ENCODE results near the gene RHAG.

The RHAG gene

DNA sequence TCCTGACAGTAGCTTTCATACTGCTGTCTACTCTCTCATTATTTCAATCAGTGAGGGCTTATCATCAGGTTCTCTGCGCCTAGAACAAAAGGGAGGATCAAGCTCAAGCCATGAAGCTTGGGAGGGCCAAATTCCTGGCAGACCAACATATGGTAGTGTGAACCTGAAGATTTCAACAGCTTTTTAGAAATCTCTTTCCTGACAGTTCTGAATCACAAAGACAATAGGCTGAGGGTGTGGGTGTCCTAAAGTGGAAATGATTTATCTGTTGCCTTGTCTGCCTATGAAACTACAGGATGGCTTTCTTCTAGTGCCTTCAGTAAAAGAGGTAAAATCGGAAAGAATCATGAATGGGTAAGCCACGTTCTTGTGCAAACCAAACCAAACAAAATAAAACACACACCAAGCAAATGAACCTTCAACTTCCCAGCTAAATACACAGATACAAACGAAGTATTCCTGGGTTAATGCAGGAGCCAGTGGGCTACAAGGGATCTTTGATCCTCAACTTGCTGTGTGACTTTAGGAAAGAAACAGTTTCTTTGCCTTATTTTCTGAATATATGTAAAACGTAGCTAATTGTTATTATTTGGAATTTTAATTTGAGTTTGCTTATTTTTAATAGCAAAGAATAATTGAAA is 2.7 kb upstream of the RHAG start:
- no peak for TF ChIP-seq CTCF (conservative IDR thresholded peaks at IDR 0.05; ENCODE audit: low read length)
- H3K4me3 ChIP-seq (ENCODE audit: low read length) = no peak overlapping the region
- DNase-seq (ENCODE audit: low read depth) = no peak

DNA sequence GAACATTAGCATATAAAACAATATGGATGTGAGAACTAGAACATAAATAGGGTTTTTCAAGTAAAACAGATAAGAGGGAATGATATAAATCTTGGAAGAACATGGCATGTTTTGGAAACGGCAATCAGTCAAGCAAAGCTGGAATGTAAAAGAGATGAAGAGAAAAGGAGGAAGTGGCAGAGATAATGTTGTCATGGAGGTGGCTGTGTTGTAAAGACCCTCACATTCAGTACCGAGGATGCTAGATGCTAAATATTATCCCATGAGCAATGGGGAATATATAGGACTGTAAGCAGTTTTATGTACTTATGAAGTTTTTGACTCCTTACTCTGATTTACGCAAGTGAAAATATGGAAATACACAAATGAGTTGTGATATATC is 702 bp upstream of the RHAG start:
- no peak for TF ChIP-seq CTCF (conservative IDR thresholded peaks at IDR 0.05; ENCODE audit: low read length)
- H3K4me3 ChIP-seq (ENCODE audit: low read length) = no peak overlapping the region
- no peak for DNase-seq (ENCODE audit: low read depth)

- no peak for TF ChIP-seq CTCF (conservative IDR thresholded peaks at IDR 0.05; ENCODE audit: low read length)
- no peak for DNase-seq (ENCODE audit: low read depth)
- H3K4me3 ChIP-seq (ENCODE audit: low read length) = no peak overlapping the region
Measured at GRCh38 chr6:49635978-49636712, 494 bp downstream of the RHAG start.

DNA sequence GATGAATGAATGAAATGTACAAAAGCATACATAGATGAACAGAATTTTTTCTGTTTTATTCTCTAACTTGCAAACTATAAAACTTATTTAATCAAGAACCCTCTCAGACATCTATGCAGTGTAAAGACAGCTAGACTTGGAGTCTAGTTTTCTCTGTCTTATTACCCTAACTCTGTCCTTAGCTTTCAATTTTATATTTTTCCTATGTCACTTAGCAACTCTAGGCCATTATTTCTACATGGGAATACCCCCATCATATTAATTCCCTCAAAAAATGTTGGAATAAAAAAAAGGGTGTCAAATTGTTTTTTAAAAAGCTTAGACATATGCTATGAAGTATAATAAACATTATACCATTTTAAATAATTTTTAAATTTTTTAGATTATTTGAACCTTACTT is 1.2 kb downstream of the RHAG start:
- no peak for DNase-seq (ENCODE audit: low read depth)
- no peak for TF ChIP-seq CTCF (conservative IDR thresholded peaks at IDR 0.05; ENCODE audit: low read length)
- H3K4me3 ChIP-seq (ENCODE audit: low read length) = no peak overlapping the region

GRCh38 chr6:49634836-49635218 is 1.8 kb downstream of the RHAG start:
- no peak for DNase-seq (ENCODE audit: low read depth)
- TF ChIP-seq CTCF (conservative IDR thresholded peaks at IDR 0.05; ENCODE audit: low read length) = no peak
- H3K4me3 ChIP-seq (ENCODE audit: low read length) = no peak overlapping the region

DNA sequence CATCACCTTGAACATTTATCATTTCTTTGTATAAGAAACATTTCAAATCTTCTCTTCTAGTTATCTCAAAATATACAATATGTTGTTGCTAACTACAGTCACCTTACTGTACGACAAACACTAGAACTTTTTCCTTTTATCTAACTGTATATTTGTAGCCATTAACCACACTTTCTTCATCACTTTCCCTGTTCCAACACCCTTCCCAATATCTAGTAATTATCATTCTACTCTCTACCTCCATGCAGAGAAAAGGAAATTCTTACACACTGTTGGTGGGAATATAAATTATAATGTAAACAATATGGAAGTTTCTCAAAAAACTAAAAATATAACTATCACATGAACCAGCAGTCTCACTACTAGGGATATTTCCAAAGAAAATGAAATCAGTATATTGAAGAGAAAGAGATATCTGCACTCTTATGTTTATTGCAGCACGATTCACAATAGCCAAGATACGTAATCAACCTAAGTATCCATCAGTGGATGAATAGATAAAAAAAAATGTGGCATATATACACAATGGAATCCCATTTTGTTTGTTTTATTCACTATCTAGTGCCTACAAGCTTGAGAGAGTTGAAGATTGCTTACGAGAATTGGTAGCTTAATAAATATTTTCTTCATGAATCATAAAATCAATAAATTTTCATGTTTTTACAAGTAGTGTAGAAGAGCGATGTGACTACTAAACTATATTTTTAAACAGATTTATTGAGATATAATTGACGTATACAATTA is 2.4 kb downstream of the RHAG start:
- no peak for TF ChIP-seq CTCF (conservative IDR thresholded peaks at IDR 0.05; ENCODE audit: low read length)
- DNase-seq (ENCODE audit: low read depth) = no peak
- H3K4me3 ChIP-seq (ENCODE audit: low read length) = no peak overlapping the region
